ENCODE measurements around the gene DNHD1.

DNA sequence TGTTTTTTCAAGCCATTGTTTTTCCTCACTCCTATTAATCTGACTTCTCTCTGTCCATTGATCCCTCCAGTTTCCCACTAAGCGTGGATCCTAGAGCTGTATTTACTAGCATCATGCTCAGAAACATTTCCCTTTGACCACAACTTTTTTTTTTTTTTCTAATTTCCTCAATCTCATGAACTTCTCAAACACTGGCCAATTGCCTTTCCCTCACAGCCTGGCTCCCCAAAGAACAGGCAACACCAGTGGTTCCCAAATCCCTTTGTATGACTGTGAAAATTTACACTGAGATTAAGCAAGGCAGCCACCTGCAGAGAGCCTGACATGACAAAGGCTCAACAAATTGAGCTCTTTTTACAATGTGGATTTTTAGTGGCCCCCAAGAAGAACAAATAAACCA is 123.6 kb downstream of the DNHD1 start:
- TF ChIP-seq, protein P1, sequence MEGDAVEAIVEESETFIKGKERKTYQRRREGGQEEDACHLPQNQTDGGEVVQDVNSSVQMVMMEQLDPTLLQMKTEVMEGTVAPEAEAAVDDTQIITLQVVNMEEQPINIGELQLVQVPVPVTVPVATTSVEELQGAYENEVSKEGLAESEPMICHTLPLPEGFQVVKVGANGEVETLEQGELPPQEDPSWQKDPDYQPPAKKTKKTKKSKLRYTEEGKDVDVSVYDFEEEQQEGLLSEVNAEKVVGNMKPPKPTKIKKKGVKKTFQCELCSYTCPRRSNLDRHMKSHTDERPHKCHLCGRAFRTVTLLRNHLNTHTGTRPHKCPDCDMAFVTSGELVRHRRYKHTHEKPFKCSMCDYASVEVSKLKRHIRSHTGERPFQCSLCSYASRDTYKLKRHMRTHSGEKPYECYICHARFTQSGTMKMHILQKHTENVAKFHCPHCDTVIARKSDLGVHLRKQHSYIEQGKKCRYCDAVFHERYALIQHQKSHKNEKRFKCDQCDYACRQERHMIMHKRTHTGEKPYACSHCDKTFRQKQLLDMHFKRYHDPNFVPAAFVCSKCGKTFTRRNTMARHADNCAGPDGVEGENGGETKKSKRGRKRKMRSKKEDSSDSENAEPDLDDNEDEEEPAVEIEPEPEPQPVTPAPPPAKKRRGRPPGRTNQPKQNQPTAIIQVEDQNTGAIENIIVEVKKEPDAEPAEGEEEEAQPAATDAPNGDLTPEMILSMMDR (IDR thresholded peaks at IDR 0.05): no peak
- TF ChIP-seq POLR2A (IDR thresholded peaks at IDR 0.05) (no peak), POLR2AphosphoS5 (IDR thresholded peaks at IDR 0.05; ENCODE audit: insufficient read depth in 1 of 2, low read depth in 1 of 2) (no peak)

All from vagina (tissue), 2 donors.